HG02763 (cell line): ENCODE data around the gene SIX2.

Source experiments
- ATAC-seq: cut with Tn5 transposase; IDR thresholded peaks from one replicate; pipeline ENCODE4 v1.9.1; 2021; ENCODE audit warnings: mild to moderate bottlenecking, moderate library complexity; ENCODE audit not compliant: unreplicated experiment

Gene SIX2

DNA sequence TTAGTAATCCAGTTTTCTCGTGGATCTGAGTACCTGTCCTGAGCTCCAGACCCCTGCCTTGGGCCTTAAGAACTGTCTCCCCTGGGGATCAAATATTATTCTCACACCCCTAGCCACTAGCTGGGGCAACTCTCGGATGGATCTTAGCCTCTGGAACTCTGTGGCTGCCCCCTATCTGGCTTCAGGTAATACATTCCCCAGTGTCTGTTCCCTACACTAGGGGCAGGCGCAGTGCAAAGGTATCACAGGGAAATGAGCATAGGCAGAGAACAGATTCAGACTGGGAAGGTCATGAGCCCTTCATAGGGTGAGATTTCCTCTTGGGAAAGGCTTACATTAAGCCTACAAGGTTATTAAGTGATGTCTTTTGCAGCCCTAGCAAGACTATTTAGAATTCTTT lies 11.2 kb upstream of the SIX2 start:
- ATAC-seq = no peak

DNA sequence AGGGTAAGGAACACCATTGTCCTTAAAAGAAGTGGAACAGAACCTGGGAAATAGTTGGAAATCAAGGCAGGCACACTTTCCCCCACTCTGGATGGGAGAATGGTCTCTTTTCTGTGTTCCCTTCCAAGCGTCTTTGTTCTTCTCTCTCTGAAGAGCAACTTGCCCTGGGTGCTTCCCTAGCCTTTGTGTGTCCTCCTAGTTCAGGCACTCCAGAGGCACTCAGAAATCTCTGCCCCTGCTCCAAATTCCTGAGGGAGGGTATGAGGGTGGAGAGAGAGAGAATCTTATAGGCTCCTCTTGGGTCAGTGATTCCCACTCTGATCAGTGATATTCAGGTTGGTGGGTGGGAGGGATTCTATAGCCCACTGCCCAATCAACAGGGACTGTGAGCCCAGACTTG lies 8.8 kb upstream of the SIX2 start:
- ATAC-seq = no peak

DNA sequence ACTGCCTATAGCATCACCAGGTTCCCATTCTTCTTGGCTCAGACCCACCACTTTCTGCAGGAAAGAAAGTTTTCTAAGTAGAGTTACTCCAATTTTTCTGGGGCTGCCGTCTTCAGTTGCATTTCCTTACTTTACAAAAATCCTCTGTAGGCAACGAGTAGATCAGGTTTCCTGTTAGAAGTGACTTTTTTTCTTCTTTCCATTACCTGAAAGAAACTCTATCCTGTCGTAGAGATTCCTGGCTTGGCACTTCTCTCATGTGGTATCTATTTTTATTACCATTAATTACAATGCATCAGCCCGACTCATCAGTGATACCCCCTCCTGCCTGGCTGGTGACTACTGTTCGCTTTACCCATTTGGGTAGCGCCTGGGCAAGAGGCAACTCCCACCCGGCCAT lies 5.6 kb upstream of the SIX2 start:
- ATAC-seq = no peak

DNA sequence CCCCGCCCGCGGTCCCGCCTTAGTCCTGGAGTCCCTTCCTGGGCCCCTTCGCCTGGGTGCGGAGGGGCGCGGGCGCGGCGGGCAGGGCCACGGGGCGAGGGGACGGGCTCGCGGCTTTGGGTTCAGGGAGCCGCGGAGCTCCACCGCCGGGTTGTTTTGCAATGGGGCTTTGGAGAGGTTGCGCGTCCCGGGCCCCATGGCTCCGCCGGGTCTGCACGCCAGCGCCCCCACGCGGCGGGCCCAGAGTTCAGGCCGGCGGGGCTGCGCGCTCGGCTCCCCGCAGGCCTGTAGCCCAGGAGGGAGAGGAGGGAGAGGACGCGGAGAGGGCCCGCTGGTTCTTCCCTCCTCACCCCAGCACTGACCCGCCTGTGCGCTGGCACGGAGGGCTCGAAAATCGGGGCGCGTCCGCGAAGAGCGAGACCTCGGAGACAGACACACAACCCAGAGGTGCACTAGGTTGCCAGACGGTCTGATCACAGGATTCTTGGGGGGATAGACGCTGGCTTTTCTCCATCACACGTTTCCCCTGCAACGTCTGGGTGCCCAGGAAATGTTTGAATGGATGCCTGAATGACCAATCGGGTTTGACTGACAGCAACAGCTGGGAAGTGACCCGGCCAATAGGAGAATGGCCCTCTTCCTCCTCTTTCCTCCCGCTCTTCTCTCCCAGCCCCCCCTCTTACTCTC lies 4.9 kb upstream of the SIX2 start:
- ATAC-seq = no peak

DNA sequence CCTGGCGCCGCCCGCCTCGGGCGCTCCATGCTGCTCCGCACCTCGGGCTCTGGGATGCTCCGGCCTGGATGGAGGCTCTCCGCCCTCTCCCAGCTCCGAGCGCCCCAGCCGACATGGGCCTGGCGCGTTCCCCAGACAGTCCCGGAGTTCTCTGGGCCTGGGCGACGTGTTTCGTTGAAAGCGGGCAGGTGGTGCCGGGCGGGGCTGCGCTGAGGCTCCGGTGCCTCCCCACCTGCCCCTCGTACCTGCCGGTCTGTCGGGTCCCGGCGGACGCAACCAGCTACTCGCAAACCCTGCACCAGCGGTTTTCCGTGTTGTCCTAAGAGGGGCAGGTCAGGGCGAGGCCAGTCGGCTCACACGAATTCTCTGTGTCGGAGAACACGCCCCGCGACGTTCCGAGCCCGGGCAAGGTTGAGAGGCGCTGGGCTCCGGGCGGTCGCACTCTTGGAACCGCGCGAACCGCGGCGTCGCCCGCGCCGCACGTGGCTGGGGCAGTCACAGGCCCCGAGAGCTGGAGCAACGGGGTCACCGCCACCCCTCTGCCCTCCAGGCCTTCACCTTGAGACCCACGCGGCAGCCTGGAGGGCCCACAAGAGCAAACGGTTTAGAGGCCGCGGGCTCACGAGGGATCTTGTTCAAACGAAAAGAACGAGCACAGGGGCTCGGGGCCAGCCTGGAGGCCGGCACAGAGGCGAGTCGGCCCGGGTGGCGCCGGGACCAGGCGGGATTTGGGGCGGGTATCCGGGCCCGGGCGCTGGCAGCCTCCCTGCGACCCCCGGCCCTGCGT lies 4.2 kb upstream of the SIX2 start:
- ATAC-seq = no peak

DNA sequence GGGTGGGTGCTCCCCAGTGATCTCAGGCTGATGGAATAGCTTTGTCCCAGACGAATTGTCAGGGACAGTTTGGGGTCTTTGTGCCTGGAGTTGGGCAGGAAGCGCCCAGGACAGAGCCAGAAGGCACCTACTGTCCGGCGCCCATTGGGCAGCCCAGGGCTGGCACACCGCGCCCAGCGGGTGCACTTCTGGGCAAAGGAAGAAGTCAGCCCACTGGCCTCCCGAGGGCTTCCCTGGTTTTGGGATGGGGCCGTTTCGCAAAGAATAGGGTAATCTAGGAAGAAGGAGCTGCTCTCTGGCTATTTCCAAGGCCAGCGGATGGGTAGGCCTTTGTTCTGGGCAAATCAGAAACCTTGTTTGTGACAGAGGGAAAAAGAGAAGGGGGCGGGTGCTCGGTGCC lies 3.5 kb upstream of the SIX2 start:
- no peak for ATAC-seq

DNA sequence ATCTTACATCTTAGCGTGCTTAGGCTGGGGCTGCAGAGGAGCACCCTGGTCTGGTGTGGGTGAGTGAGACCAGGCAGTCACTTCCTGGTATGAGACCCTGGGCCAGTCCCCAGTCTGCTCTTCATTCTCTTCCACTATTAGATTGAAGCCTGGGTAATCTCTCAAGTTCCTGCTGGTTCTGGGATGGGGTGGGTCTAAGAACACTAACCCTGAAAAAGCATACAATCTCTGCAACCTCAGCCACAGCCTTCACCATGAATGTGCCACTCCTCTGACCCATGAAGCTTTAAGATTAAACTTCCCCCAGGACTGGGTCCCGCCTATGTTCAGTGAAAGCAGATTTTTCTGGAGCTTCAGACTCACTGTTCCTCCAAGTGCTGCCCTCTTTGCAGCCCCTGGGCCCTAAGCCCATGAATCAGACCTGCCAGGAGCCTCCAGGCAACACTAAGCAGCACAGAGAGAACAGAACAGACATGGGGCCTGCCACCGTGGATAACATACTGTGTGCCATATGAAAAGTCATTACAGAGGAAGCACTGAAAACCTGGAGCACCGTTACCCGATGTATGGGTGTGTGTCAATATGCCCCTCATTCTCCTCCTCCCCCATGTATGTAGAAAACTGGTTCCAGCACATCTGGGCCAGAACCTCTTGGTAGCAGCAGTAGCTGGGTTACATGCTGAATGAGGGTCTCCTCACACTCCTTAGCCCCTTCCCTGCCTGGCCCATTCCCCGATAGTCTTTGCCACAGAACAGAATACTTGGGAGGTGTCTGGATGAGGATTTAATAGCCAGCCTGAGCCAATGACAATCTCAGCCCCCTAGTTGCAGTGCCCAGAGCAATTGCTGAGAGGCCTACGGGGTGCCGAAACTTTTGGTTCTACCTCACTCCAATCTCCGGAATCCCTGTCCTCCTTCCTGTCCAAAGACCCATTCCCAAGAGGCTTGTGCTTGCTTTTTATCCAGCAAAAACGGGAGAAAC lies 2.7 kb upstream of the SIX2 start:
- no peak for ATAC-seq

DNA sequence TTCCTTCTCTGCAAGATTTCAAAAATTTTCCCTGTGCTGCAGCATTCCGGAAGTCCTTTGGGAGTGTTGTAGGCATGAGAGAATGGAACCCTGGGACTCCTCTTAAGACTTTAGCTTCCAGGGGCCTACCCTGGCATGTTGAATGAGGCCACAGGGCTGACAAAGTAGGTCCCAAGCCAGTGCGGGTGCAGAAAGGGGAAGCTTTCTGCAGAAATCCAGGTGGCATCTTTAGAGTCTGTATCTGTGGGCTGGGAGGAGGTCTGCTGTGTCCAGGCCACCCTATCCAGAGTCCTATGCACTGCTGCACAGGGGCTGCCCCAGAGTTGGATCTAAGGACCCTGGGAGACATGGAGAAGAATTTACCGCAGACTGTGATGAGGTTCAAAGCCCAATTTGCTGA lies 1.9 kb upstream of the SIX2 start:
- ATAC-seq = no peak

DNA sequence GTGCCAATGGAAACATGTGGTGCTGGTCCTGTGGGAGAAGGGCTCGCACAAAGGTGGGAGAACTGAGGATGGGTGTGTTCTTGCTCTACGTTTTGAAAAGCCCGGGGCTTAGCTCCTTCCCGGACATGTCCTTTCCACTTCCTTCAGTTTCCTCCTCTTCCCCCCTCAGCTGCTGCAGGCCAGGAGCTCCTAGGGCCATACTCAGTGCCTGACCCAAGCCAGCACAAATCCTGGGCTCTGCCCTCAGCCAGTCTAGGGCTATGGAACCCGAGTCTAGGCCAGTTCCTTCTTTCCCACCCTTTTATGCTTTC lies 1.4 kb upstream of the SIX2 start:
- no peak for ATAC-seq

DNA sequence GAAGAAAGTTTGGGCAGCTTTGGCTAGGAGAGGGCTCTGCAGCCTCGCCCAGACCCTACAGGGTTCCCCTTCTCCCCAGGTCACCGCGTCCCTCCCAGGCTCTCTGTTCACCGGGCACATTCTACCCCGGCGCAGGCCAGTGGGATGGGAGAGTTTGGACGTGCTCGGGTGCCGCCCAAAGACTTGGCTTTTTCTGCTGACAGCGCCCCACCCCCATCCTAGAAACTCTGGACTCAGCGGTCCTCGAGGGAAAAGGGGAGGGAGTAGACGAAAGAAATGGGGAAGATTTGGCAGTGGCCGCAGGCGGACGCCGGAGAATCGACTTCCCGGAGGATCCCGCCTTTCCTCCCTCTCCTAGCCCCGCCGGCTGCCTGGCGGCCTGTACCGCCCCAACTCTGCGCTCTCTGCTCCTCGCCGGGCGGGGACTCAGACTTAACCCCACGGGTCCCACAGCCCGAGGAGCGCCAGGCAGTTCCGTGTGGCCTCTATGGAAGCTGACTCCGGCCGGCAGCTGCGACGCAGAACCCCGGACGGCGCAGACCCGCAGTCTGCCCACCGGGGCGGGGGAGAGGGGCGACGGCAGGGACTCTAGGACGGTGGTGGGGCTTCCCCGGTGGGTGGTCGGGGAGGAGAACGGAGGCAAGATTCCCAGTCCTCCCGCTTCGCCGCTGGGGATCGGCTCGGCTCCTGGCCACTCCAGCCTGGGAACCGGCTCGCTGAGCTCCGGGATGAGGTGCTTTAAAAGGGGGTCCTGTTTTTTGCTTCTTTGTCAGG lies 863 bp upstream of the SIX2 start:
- no peak for ATAC-seq

DNA sequence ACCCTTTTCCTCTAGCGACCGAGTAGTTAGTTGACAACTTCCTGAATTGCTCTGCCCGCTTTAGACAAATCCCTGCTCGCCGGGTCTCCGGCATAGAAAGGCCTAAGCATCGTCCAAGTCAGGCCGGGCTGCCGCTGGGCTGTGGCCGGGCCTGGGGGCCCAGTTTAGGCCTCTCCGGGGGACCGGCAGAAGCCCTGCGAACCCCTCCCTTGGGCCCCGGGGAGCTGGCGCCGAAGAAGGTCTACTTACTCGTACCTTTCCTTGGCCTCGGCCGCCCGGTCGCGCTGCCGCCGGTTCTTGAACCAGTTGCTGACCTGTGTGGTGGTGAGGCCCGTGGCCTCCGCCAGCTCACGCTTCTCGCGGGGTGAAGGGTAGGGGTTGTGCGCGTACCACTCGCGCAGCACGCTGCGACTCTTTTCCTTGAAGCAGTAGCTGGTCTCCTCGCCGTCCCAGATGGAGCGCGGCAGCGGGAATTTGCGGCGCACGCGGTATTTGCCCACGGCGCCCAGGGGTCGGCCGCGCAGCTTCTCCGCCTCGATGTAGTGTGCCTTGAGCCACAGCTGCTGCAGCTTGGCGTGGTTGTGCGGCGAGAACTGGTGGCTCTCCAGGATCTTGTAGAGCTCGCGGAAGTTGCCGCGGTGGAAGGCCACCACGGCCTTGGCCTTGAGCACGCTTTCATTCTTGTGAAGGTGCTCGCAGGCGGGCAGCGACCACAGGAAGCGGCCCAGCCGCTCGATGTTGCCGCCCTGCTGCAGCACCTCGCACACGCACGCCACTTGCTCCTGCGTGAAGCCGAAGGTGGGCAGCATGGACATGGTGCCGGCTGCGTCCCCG lies 739 bp downstream of the SIX2 start:
- ATAC-seq = no peak

DNA sequence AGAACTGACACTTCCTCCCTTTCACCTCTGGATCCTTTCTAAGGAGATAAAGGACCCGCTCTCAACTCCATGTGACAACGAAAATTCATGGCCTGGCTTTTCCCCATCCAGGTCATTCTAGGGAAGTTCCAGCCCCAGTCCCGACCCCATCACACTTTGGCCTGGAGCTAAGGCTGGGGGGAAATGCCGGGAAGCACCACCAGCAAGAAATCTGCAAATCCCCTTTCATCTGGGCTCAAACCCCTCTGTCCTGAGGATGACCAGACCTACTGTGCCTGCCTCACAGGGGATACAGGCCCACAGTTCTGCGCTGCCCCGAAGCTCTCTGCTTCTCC lies 1.3 kb downstream of the SIX2 start:
- ATAC-seq = no peak

DNA sequence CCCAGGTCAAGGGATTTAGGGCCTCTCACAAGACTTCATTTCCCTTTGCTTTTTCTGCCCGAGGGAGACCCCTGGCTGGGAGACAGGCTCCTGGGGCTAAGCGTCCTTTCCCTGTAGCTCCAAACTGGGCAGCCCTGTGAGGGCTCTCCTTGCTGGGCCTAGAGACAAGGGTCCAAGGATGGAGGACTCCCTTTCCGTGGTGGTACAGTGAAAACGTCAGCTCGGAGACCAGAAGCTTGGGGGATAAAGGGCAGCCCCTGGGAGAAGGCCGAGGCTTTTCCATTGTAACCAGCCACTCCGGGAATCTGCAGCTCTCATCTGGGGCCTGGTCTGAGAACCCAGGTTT lies 2.3 kb downstream of the SIX2 start:
- no peak for ATAC-seq

DNA sequence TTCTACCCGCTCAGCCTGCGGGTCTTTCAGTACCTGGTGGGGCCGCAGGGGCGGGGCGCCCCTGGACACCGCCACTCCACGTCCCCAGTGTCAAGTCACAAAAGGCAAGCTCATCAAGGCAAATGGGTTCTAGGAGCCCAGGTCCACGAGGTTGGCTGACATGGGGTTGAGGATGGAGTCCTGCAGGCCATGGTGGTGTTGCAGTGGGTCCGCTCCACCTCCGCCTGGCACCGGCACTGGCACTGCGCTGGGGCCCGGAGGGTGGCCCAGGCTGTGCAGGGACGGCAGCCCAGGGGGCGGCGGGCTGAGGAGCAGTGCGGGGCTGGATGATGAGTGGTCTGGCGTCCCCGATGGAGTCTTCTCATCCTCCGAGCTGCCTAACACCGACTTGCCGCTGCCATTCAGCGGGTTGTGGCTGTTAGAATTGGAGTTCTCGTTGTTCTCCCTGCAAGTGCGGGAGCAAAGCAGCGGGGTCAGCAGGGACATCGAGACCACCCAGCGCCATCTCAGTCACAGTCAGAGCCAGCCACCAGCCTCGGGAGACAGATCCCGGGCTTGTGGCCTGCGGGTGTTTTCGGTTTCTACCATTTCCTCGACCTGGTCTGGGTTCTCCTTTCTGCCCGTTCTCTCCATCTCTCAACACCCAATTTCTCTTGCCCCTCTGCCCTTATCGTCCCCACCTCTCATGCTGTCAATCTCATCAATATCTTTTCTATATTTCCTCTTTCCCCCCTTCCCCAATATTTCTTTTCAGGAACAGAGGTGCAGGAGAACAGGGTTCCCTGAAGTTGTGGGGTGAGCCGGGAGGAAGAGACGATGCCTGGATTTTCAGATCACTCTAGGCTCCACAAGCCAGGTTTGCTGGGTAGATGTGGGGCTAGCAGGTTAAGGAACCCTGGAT lies 3.0 kb downstream of the SIX2 start:
- ATAC-seq = no peak

DNA sequence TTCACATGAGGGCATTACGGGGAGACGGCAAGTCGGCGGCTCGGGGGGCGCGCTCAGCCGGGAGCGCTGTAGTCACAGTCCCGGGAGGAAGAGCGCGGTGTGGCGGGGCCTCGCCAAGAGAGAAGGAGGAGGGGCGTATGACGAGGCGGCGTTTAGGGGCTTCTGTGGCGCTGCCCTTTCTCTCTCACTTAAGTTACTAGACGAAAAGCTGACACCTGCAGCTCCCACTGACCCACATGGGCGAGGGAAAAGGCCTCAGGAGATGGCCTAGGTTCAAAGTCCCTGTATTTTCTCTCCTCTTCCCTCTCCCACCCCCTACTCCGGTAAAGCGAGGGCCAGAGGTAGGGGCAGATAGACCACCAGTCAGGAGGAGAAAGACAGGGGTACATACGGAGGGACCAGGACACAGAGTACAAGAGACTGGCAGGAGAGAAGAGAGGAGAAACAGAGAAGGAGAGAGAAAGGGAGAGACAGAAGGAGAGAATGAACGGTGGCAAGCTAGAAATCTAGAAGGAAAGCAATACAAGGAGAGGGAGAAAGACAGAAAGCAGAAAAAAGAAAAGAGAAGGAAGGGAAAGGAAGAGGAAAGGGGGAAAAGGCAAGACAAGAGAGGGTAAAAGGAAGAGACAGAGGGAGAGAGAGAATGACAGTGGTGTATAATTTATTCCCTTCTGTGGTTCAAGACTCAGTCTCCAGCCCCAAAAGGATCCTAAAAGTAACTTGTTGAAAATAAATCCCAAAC lies 3.8 kb downstream of the SIX2 start:
- ATAC-seq = no peak

DNA sequence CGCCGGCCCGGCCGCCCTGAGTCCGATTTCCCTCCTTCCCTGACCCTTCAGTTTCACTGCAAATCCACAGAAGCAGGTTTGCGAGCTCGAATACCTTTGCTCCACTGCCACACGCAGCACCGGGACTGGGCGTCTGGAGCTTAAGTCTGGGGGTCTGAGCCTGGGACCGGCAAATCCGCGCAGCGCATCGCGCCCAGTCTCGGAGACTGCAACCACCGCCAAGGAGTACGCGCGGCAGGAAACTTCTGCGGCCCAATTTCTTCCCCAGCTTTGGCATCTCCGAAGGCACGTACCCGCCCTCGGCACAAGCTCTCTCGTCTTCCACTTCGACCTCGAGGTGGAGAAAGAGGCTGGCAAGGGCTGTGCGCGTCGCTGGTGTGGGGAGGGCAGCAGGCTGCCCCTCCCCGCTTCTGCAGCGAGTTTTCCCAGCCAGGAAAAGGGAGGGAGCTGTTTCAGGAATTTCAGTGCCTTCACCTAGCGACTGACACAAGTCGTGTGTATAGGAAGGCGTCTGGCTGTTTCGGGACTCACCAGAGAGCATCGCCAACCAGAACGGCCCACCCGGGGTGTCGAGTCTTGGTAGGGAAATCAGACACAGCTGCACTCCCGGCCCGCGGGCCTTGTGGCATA lies 4.6 kb downstream of the SIX2 start:
- ATAC-seq = no peak

DNA sequence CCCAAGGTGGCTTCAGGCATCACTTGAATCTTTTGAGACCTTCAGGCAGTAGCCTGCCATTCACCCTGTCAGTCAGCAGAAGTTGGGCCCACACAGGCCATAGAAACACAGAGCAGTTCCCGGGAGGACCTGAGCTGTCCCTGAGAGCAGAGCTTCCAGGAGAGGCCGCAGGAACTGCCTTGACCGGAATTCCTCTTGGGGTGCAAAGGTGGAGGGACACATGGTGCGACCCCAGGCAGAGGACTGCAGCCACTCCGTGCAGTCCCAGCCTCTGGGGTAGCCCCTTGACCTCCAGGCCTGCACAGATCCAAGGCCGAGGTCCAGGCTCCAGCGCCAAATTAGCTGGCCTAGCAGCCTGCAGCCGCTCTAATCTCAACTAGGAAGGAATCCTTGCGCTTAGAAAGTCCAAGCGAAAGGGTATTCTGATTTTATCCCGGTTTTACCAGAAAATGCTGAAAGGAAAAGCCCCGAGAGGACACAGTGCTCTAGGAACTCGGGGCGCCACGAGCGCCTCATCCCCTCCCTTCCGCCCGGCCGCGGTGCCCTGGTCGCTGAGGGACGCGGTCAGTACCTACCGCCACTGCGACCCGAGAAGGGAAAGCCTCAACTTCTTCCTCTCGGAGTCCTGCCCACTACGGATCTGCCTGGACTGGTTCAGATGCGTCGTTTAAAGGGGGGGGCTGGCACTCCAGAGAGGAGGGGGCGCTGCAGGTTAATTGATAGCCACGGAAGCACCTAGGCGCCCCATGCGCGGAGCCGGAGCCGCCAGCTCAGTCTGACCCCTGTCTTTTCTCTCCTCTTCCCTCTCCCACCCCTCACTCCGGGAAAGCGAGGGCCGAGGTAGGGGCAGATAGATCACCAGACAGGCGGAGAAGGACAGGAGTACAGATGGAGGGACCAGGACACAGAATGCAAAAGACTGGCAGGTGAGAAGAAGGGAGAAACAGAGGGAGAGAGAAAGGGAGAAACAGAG lies 5.4 kb downstream of the SIX2 start:
- ATAC-seq = no peak
